Measurements from ENCODE around the gene CDKN2C.

CDKN2C gene

DNA sequence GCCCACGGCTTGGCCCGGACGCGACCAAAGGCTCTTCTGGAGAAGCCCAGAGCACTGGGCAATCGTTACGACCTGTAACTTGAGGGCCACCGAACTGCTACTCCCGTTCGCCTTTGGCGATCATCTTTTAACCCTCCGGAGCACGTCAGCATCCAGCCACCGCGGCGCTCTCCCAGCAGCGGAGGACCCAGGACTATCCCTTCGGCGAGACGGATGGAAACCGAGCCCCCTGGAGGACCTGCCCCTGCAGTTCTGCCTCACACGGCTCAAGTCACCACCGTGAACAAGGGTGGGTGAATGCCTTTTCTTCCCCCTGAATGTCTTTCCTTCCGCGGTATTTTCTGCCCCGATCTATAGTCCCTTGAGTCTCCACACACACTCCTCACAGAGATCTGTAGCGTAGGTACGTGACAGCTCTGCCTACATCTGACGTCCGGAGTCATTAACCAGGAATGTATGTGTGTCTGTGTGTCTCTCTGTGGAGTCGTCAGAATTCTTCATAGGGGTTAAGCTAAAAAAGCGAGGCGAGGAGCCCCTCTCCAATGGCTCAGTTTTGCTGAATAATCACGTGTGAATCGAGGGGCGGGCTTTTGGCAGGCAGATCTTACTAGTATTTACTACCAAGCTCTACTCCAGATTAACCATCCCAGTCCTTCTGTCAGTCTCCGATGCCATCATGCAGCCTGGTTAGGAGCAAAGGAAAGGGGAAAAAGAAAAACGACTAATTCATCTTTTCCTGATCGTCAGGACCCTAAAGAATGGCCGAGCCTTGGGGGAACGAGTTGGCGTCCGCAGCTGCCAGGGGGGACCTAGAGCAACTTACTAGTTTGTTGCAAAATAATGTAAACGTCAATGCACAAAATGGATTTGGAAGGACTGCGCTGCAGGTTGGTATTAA lies at the start of gene CDKN2C:
Gene CDKN2C, plus strand, starts transcription at position 635 of the 898 bp plus-strand sequence. Its CDS starts 124 bp downstream, at position 759.
- TF ChIP-seq, protein P1, sequence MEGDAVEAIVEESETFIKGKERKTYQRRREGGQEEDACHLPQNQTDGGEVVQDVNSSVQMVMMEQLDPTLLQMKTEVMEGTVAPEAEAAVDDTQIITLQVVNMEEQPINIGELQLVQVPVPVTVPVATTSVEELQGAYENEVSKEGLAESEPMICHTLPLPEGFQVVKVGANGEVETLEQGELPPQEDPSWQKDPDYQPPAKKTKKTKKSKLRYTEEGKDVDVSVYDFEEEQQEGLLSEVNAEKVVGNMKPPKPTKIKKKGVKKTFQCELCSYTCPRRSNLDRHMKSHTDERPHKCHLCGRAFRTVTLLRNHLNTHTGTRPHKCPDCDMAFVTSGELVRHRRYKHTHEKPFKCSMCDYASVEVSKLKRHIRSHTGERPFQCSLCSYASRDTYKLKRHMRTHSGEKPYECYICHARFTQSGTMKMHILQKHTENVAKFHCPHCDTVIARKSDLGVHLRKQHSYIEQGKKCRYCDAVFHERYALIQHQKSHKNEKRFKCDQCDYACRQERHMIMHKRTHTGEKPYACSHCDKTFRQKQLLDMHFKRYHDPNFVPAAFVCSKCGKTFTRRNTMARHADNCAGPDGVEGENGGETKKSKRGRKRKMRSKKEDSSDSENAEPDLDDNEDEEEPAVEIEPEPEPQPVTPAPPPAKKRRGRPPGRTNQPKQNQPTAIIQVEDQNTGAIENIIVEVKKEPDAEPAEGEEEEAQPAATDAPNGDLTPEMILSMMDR (IDR thresholded peaks at IDR 0.05; ENCODE audit: control insufficient read depth, insufficient read depth, low read depth, low read length, missing control alignments) = no peak
- peak within 1 kb of the TSS; percentile 82 for H3K4me3 ChIP-seq (ENCODE audit: control insufficient read depth, low read depth, low read length)
- peak; percentile 89 for DNase-seq (ENCODE audit: low read depth)

DNA sequence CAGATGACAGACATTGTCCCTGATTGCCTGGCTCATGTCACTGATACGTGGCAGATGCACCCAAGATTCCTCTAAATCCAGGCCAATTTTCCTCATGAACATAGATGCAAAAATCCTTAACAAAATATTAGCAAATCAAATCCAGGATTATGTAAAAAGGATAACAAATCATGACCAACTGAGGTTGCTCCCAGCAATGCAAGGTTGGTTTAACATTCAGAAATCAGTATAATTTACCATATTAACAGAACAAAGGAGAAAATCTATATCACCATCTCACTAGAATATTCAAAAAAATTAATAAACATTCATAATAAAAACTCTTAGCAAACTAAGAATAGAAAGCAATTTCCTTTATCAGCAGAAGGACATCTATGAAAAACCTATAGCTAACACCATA lies 49.6 kb upstream of the CDKN2C start:
- TF ChIP-seq, protein P1 (IDR thresholded peaks at IDR 0.05; ENCODE audit: control insufficient read depth, insufficient read depth, low read depth, low read length, missing control alignments) = no peak
- H3K4me3 ChIP-seq (ENCODE audit: control insufficient read depth, low read depth, low read length) = no peak overlapping the region
- no peak for DNase-seq (ENCODE audit: low read depth)

DNA sequence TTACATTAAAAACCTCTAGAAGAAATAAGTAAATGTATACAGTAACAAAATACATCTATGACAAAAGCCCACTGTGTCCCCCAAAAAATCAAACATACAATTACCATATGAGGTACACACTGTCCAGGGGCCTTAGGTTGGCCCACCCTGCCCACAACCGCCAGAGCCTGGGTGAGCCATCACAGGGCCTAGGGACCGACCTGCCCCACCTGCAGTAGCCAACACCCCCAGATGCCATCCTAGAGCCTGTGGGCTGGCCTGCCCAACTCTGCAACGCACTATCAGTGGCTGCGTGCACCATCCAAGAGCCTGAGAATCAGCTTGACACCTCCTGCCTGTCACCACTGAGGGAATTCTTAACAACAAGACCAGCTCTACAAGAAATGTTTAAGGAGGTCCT lies 49.0 kb upstream of the CDKN2C start:
- DNase-seq (ENCODE audit: low read depth) = no peak
- TF ChIP-seq, protein P1 (IDR thresholded peaks at IDR 0.05; ENCODE audit: control insufficient read depth, insufficient read depth, low read depth, low read length, missing control alignments) = no peak
- H3K4me3 ChIP-seq (ENCODE audit: control insufficient read depth, low read depth, low read length) = no peak overlapping the region

DNA sequence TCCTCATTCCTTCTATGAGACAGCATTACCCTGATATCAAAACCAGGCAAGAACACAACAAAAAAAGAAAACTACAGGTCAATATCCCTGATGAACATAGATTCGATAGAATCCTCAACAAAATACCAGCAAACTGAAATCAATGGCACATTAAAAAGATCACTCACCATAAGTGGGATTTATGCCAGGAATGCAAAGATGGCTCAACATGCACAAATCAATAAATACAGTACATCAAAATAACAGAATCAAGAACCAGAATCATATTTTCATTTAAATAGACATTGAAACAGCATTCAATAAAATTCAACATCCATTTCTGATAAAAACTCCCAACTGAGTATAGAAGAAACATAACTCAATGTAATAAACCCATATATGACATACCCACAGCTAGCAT lies 46.5 kb upstream of the CDKN2C start:
- no peak overlapping the region for H3K4me3 ChIP-seq (ENCODE audit: control insufficient read depth, low read depth, low read length)
- TF ChIP-seq, protein P1 (IDR thresholded peaks at IDR 0.05; ENCODE audit: control insufficient read depth, insufficient read depth, low read depth, low read length, missing control alignments) = no peak
- no peak for DNase-seq (ENCODE audit: low read depth)

DNA sequence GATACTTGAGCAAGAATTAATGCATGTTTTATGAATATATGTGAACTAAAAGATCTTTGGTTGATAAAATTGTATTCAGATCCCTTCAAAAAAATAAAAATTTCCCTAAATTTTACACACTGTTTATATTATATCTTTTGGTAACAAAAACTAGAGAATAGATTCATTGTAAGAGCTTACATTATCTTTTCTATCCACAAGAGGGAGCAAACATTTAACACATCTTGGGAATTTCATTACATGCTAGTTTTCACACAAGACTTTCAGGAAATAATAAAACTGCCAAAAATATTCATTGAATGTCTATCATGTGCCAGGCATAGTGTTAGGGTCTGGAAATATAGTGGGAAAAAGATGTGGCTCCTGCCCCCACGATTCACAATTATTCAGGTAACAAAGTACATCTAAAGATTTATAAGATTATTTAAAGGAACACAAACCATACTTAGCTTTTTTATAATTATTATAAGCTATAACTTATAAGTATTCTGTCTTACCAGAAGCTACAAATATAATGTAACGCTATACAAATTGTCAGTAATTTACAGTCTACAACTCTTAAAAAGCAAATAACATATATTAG lies 40.6 kb upstream of the CDKN2C start:
- DNase-seq (ENCODE audit: low read depth) = peak; percentile 18

DNA sequence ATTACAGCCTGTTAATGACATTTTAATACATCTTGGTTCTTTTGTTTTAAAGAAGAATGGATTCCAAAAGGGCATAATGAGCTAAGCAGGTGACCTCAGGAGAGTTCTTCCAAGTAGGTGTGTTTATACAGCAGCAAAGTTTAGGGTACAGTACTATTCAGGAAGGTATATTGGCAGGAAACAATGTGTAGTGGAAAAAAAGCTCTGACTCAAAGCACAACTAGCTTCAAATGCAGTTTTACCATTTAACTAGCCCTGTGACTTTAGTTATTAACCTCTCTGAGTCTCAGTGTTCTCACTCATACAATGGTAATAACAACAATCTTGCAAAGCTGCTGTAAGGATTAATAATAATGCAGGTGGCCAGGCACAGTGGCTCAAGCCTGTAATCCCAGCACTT lies 39.9 kb upstream of the CDKN2C start:
- DNase-seq (ENCODE audit: low read depth) = no peak
- no peak overlapping the region for H3K4me3 ChIP-seq (ENCODE audit: control insufficient read depth, low read depth, low read length)
- TF ChIP-seq, protein P1 (IDR thresholded peaks at IDR 0.05; ENCODE audit: control insufficient read depth, insufficient read depth, low read depth, low read length, missing control alignments) = no peak

More for the DNA sequence above, 40.6 kb upstream of the CDKN2C start:
- TF ChIP-seq, protein P1 (IDR thresholded peaks at IDR 0.05; ENCODE audit: control insufficient read depth, insufficient read depth, low read depth, low read length, missing control alignments) = peak; percentile 29
- H3K4me3 ChIP-seq (ENCODE audit: control insufficient read depth, low read depth, low read length) = no peak overlapping the region

Measured in AG09309 (cell line).